ENCODE measurements around the gene HBA1. TPM values are rescaled to one million over a fixed set of nuclear protein-coding genes. Genes with fewer than 3 reads are reported as not detected.

Gene HBA1
- total and polyA plus RNA-seq, 9 of the 15 experiments (the other 6 are each of a cell fraction or from before 2014, with no cell fraction given) = 128 to 2,388 (median 380) TPM

DNA sequence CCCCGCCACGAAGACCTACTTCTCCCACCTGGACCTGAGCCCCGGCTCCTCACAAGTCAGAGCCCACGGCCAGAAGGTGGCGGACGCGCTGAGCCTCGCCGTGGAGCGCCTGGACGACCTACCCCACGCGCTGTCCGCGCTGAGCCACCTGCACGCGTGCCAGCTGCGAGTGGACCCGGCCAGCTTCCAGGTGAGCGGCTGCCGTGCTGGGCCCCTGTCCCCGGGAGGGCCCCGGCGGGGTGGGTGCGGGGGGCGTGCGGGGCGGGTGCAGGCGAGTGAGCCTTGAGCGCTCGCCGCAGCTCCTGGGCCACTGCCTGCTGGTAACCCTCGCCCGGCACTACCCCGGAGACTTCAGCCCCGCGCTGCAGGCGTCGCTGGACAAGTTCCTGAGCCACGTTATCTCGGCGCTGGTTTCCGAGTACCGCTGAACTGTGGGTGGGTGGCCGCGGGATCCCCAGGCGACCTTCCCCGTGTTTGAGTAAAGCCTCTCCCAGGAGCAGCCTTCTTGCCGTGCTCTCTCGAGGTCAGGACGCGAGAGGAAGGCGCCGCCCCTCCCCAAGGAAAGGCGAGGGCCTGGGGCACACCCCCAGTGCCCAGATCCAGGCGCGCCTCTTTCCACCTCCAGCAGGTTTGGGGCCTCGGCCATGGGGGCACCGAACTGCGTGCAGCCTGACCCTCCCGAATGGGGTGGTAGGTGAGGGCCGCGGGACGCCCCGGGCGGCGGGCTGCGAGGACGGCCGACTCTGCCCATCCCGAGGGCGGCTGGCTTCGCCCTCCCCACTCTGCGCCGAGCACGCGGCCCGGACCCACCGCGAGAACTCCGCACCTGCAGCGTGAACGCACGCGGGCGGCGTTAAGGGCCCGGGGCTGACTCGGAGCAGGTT, 4.4 kb downstream of the HBA1 start (continued):
- TF ChIP-seq, protein P1, sequence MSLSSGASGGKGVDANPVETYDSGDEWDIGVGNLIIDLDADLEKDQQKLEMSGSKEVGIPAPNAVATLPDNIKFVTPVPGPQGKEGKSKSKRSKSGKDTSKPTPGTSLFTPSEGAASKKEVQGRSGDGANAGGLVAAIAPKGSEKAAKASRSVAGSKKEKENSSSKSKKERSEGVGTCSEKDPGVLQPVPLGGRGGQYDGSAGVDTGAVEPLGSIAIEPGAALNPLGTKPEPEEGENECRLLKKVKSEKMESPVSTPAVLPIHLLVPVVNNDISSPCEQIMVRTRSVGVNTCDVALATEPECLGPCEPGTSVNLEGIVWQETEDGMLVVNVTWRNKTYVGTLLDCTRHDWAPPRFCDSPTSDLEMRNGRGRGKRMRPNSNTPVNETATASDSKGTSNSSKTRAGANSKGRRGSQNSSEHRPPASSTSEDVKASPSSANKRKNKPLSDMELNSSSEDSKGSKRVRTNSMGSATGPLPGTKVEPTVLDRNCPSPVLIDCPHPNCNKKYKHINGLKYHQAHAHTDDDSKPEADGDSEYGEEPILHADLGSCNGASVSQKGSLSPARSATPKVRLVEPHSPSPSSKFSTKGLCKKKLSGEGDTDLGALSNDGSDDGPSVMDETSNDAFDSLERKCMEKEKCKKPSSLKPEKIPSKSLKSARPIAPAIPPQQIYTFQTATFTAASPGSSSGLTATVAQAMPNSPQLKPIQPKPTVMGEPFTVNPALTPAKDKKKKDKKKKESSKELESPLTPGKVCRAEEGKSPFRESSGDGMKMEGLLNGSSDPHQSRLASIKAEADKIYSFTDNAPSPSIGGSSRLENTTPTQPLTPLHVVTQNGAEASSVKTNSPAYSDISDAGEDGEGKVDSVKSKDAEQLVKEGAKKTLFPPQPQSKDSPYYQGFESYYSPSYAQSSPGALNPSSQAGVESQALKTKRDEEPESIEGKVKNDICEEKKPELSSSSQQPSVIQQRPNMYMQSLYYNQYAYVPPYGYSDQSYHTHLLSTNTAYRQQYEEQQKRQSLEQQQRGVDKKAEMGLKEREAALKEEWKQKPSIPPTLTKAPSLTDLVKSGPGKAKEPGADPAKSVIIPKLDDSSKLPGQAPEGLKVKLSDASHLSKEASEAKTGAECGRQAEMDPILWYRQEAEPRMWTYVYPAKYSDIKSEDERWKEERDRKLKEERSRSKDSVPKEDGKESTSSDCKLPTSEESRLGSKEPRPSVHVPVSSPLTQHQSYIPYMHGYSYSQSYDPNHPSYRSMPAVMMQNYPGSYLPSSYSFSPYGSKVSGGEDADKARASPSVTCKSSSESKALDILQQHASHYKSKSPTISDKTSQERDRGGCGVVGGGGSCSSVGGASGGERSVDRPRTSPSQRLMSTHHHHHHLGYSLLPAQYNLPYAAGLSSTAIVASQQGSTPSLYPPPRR (CRISPR knock-in tag; IDR thresholded peaks at IDR 0.05; ENCODE audit: borderline replicate concordance) = peak; percentile 95; the same call in 1 of the 2 replicates
- no peak for TF ChIP-seq ZNF778 (CRISPR knock-in tag; IDR thresholded peaks at IDR 0.05)
- peak; percentile 93 for TF ChIP-seq NR2C2 (CRISPR knock-in tag; IDR thresholded peaks at IDR 0.05)
- TF ChIP-seq NR2C2 (tag; IDR thresholded peaks at IDR 0.05) = peak; percentile 20; the same call in 1 of the 2 replicates
- TF ChIP-seq ZBTB17 (CRISPR knock-in tag; IDR thresholded peaks at IDR 0.05) = 0 out of 2 replicates have a peak, but pooled peaks have one; percentile 71
- TF ChIP-seq ETV1 (tag; conservative IDR thresholded peaks at IDR 0.05; ENCODE audit: low read depth) = 0 out of 2 replicates have a peak, but pooled peaks have one; percentile 11
- TF ChIP-seq NR1H2 (CRISPR knock-in tag; IDR thresholded peaks at IDR 0.05) = peak; percentile 89; the same call in 1 of the 2 replicates
- TF ChIP-seq ZNF217 (CRISPR knock-in tag; IDR thresholded peaks at IDR 0.05) = peak; percentile 98
- TF ChIP-seq, protein P2, sequence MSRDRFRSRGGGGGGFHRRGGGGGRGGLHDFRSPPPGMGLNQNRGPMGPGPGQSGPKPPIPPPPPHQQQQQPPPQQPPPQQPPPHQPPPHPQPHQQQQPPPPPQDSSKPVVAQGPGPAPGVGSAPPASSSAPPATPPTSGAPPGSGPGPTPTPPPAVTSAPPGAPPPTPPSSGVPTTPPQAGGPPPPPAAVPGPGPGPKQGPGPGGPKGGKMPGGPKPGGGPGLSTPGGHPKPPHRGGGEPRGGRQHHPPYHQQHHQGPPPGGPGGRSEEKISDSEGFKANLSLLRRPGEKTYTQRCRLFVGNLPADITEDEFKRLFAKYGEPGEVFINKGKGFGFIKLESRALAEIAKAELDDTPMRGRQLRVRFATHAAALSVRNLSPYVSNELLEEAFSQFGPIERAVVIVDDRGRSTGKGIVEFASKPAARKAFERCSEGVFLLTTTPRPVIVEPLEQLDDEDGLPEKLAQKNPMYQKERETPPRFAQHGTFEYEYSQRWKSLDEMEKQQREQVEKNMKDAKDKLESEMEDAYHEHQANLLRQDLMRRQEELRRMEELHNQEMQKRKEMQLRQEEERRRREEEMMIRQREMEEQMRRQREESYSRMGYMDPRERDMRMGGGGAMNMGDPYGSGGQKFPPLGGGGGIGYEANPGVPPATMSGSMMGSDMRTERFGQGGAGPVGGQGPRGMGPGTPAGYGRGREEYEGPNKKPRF (IDR thresholded peaks at IDR 0.05; ENCODE audit: low read depth, low read length) = no peak
- peak; percentile 60 for TF ChIP-seq FOSL1 (tag; conservative IDR thresholded peaks at IDR 0.05)
- no peak for TF ChIP-seq NFYB (IDR thresholded peaks at IDR 0.05; ENCODE audit: extremely low read depth, insufficient read length)
- TF ChIP-seq TOE1 (IDR thresholded peaks at IDR 0.05; ENCODE audit: borderline replicate concordance) = peak; percentile 32; the same call in 1 of the 2 replicates
- peak; percentile 98 for TF ChIP-seq TOE1 (CRISPR knock-in tag; IDR thresholded peaks at IDR 0.05; ENCODE audit: borderline replicate concordance, low read depth)
- peak; percentile 85; the same call in 1 of the 2 replicates for TF ChIP-seq SP1 (CRISPR knock-in tag; IDR thresholded peaks at IDR 0.05)
- TF ChIP-seq CSDE1 (IDR thresholded peaks at IDR 0.05) = no peak
- peak; percentile 41; the same call in 1 of the 2 replicates for TF ChIP-seq CBFA2T3 (IDR thresholded peaks at IDR 0.05)
- TF ChIP-seq JUN (IDR thresholded peaks at IDR 0.05; ENCODE audit: borderline replicate concordance, low read depth, low read length) = peak; percentile 52; the same call in 1 of the 2 replicates
- TF ChIP-seq JUN (CRISPR knock-in tag; IDR thresholded peaks at IDR 0.05; ENCODE audit: borderline replicate concordance) = peak; percentile 99
- TF ChIP-seq HNRNPLL (IDR thresholded peaks at IDR 0.05; ENCODE audit: low read depth, low read length, poor library complexity, severe bottlenecking) = peak; percentile 93
- no peak for TF ChIP-seq MCM7 (IDR thresholded peaks at IDR 0.05)
- 0 out of 2 replicates have a peak, but pooled peaks have one; percentile 64 for TF ChIP-seq ZNF717 (CRISPR knock-in tag; IDR thresholded peaks at IDR 0.05)
- TF ChIP-seq SRSF3 (IDR thresholded peaks at IDR 0.05; ENCODE audit: insufficient read depth, low read length) = no peak
